H1 (cell line): ENCODE results near the gene KIFBP. TPM values are rescaled to one million over a fixed set of nuclear protein-coding genes. Genes with fewer than 3 reads are reported as not detected.
A peak's percentile ranks its signal among the peaks of the same experiment; 100 is the strongest.

Experiments used
- CTCF ChIA-PET: fragments of 300-600 bp; sonication (Branson Sonifier 250); formaldehyde crosslinking; loops from one replicate; lab custom pipeline; 2021; ENCODE audit not compliant: partially characterized antibody; lab: Charles Lee
- POLR2A ChIA-PET: fragments of 300-600 bp; sonication (Branson Sonifier 250); formaldehyde crosslinking; loops from one replicate; lab custom pipeline; 2021; ENCODE audit warnings: inconsistent platforms; ENCODE audit not compliant: partially characterized antibody; lab: Charles Lee
- DNase-seq, 2 experiments: peaks; one replicate each; pipeline versions ENCODE4 v3.0.0 to v3.0.0-alpha.2; 2010 to 2022; ENCODE audit warnings: low spot score in 2 of 2, low read depth in 1 of 2, mixed read lengths in 1 of 2
- FAIRE-seq: peaks from 2 replicates; lab custom pipeline; 2011; peaks lifted over from hg19 to GRCh38; lab: Jason Lieb, UNC
- H2AFZ ChIP-seq: 2 replicates; pipeline ENCODE4 v1.8.1; 2012; ENCODE audit warnings: low read length, inconsistent platforms
- H2AK5ac ChIP-seq: 2 replicates; pipeline ENCODE4 v1.6.1; 2013; ENCODE audit warnings: low read depth, low read length
- H2BK120ac ChIP-seq: replicated peaks from 2 replicates; pipeline ENCODE3; 2013; ENCODE audit warnings: low read depth, low read length, inconsistent platforms
- H2BK12ac ChIP-seq: 2 replicates; pipeline ENCODE4 v1.6.1; 2013; ENCODE audit warnings: low read depth, low read length
- H2BK15ac ChIP-seq: 2 replicates; pipeline ENCODE4 v1.6.1; 2013; ENCODE audit warnings: low read length
- H2BK20ac ChIP-seq: 2 replicates; pipeline ENCODE4 v1.6.1; 2013; ENCODE audit warnings: low read length
- H2BK5ac ChIP-seq: 2 replicates; pipeline ENCODE4 v1.6.1; 2013; ENCODE audit warnings: low read depth, low read length
- H3K14ac ChIP-seq: 2 replicates; pipeline ENCODE4 v1.6.1; 2013; ENCODE audit warnings: inconsistent platforms; ENCODE audit not compliant: insufficient read length
- H3K18ac ChIP-seq: 2 replicates; pipeline ENCODE4 v1.6.1; 2013; ENCODE audit warnings: low read length; ENCODE audit errors: extremely low read depth
- H3K23ac ChIP-seq: 2 replicates; pipeline ENCODE4 v1.6.1; 2013; ENCODE audit warnings: inconsistent platforms; ENCODE audit not compliant: insufficient read length
- H3K23me2 ChIP-seq: 2 replicates; pipeline ENCODE4 v1.6.1; 2013; ENCODE audit warnings: low read depth, low read length
- H3K27ac ChIP-seq: 2 replicates; pipeline ENCODE4 v1.6.1; 2011; ENCODE audit warnings: low read depth, low read length, inconsistent platforms
- H3K27me3 ChIP-seq, 4 experiments: replicated peaks in 1 of 4; 1 replicate in 1 of 4; 2 replicates in 3 of 4; pipeline versions ENCODE4 v1.6.1 to v1.8.1; 2011 to 2013; ENCODE audit warnings: low read length in 3 of 4, mild to moderate bottlenecking in 3 of 4, inconsistent platforms in 2 of 4, mixed read lengths in 2 of 4, moderate library complexity in 1 of 4; ENCODE audit not compliant: control insufficient read depth in 3 of 4, insufficient read depth in 3 of 4; ENCODE audit errors: extremely low read depth in 1 of 4
- H3K36me3 ChIP-seq, 4 experiments: 2 replicates each; pipeline versions ENCODE4 v1.6.1 to v1.8.1; 2011 to 2013; ENCODE audit warnings: mild to moderate bottlenecking in 4 of 4, low read length in 3 of 4, moderate library complexity in 2 of 4, control low read depth in 1 of 4, inconsistent platforms in 1 of 4; ENCODE audit not compliant: insufficient read depth in 4 of 4, control insufficient read depth in 2 of 4
- H3K4ac ChIP-seq: replicated peaks from 2 replicates; pipeline ENCODE3; 2013; ENCODE audit warnings: low read length, low read depth, mixed read lengths, inconsistent platforms; ENCODE audit not compliant: insufficient read length
- H3K4me1 ChIP-seq, 4 experiments: replicated peaks in 1 of 4; 1 replicate in 1 of 4; 2 replicates in 3 of 4; pipeline versions ENCODE4 v1.6.1 to v1.8.1; 2011 to 2013; ENCODE audit warnings: low read length in 3 of 4, inconsistent platforms in 2 of 4, mixed read lengths in 1 of 4; ENCODE audit not compliant: insufficient read depth in 4 of 4, control insufficient read depth in 3 of 4
- H3K4me2 ChIP-seq, 2 experiments: 2 replicates each; pipeline versions ENCODE4 v1.6.1 to v1.8.1; 2011 to 2013; ENCODE audit warnings: low read depth in 2 of 2, low read length in 2 of 2, control low read depth in 1 of 2, inconsistent platforms in 1 of 2, mild to moderate bottlenecking in 1 of 2; ENCODE audit not compliant: insufficient read depth in 1 of 2
- H3K4me3 ChIP-seq, 4 experiments: fragments of 200-600, 300-600 bp in 1 of 4; sonication (generic), shearing (Covaris generic), sonication (Bioruptor Twin) in 1 of 4; 2 replicates each; pipeline versions ENCODE4 v1.5.1 to v1.8.1; 2011 to 2016; ENCODE audit warnings: low read length in 4 of 4, low read depth in 3 of 4, control low read depth in 2 of 4, inconsistent platforms in 2 of 4, mild to moderate bottlenecking in 2 of 4, mixed read lengths in 1 of 4, moderate library complexity in 1 of 4; ENCODE audit not compliant: insufficient read depth in 2 of 4; ENCODE audit errors: extremely low read depth in 1 of 4
- H3K56ac ChIP-seq: replicated peaks from 2 replicates; pipeline ENCODE3; 2013; ENCODE audit warnings: low read depth, mild to moderate bottlenecking, mixed read lengths, low read length, inconsistent platforms; ENCODE audit not compliant: insufficient read length
- H3K79me1 ChIP-seq: 2 replicates; pipeline ENCODE4 v1.6.1; 2013; ENCODE audit warnings: low read depth, low read length, control low read depth
- H3K79me2 ChIP-seq, 2 experiments: 2 replicates each; pipeline versions ENCODE4 v1.6.1 to v1.8.1; 2012 to 2013; ENCODE audit warnings: low read length in 2 of 2, mild to moderate bottlenecking in 2 of 2, inconsistent platforms in 1 of 2; ENCODE audit not compliant: insufficient read depth in 2 of 2, control insufficient read depth in 1 of 2
- H3K9ac ChIP-seq, 4 experiments: replicated peaks in 1 of 4; 1 replicate in 1 of 4; 2 replicates in 3 of 4; pipeline versions ENCODE4 v1.6.1 to v1.8.1; 2011 to 2013; ENCODE audit warnings: low read depth in 3 of 4, low read length in 3 of 4, control low read depth in 2 of 4, mild to moderate bottlenecking in 2 of 4, moderate library complexity in 2 of 4, inconsistent platforms in 1 of 4; ENCODE audit errors: extremely low read depth in 1 of 4
- H3K9me3 ChIP-seq, 2 experiments: 2 replicates each; pipeline versions ENCODE4 v1.6.1 to v1.8.1; 2012 to 2013; ENCODE audit warnings: mild to moderate bottlenecking in 2 of 2, moderate library complexity in 2 of 2, control low read depth in 1 of 2, inconsistent platforms in 1 of 2, low read depth in 1 of 2, low read length in 1 of 2, mixed read lengths in 1 of 2; ENCODE audit not compliant: insufficient read depth in 2 of 2
- H4K20me1 ChIP-seq, 2 experiments: replicated peaks in 1 of 2; 2 replicates each; pipeline versions ENCODE3 to v1.8.1; 2011 to 2013; ENCODE audit warnings: inconsistent platforms in 2 of 2, low read length in 2 of 2, mild to moderate bottlenecking in 1 of 2; ENCODE audit not compliant: insufficient read depth in 2 of 2, control insufficient read depth in 1 of 2
- H4K5ac ChIP-seq: 2 replicates; pipeline ENCODE4 v1.6.1; 2013; ENCODE audit warnings: low read length, low read depth, mixed read lengths, inconsistent platforms; ENCODE audit not compliant: insufficient read length
- H4K8ac ChIP-seq: 2 replicates; pipeline ENCODE4 v1.8.0; 2013; ENCODE audit warnings: mild to moderate bottlenecking, moderate library complexity, low read length, inconsistent platforms; ENCODE audit not compliant: insufficient read depth; ENCODE audit errors: extremely low read depth
- H4K91ac ChIP-seq: replicated peaks from 2 replicates; pipeline ENCODE3; 2013; ENCODE audit warnings: low read length, mixed read lengths, inconsistent platforms; ENCODE audit not compliant: insufficient read length
- CBX8 ChIP-seq: fragments of 300-800, 300-1000 bp; sonication (generic); IDR thresholded peaks from 2 replicates; pipeline ENCODE4 v1.7.1; 2016; ENCODE audit warnings: low read depth, low read length, borderline replicate concordance
- FOSL1 ChIP-seq: IDR thresholded peaks from 2 replicates; pipeline ENCODE4 v1.6.1; 2011; ENCODE audit warnings: mild to moderate bottlenecking, low read depth, low read length, moderate library complexity; ENCODE audit not compliant: insufficient read depth
- HDAC2 ChIP-seq, 2 experiments: fragments of 300-600 bp in 1 of 2; sonication (generic) in 1 of 2; IDR thresholded peaks; 2 replicates each; pipeline ENCODE4 v1.6.1; 2011 to 2012; ENCODE audit warnings: low read depth in 2 of 2, low read length in 2 of 2, mild to moderate bottlenecking in 2 of 2, moderate library complexity in 2 of 2, borderline replicate concordance in 1 of 2, inconsistent platforms in 1 of 2
- POU5F1 ChIP-seq: IDR thresholded peaks from 2 replicates; pipeline ENCODE4 v1.6.1; 2011; ENCODE audit warnings: low read depth, mild to moderate bottlenecking, low read length, moderate library complexity
- SP1 ChIP-seq: IDR thresholded peaks from 2 replicates; pipeline ENCODE4 v1.6.1; 2011; ENCODE audit warnings: low read depth, low read length
- WGBS, 2 experiments: shearing (Covaris generic) in 1 of 2; methylation state at CpG; one replicate each; pipeline versions ENCODE4 v1.1.6 to v1.1.7; 2013 to 2015; ENCODE audit warnings: low lambda C conversion rate in 2 of 2, mixed read lengths in 2 of 2, inconsistent platforms in 1 of 2, low coverage in 1 of 2, missing lambda C conversion rate in 1 of 2; ENCODE audit not compliant: insufficient replicate concordance in 2 of 2, insufficient coverage in 1 of 2, insufficient read length in 1 of 2; ENCODE audit errors: extremely low coverage in 1 of 2, missing lambda C conversion rate in 1 of 2; 5-methylcytosine and 5-hydroxymethylcytosine counted together
- polyA plus RNA-seq, 7 experiments: library from polyadenylated mRNA; depleted of rRNA in 3 of 7; stranded (reverse) in 5 of 7; unstranded in 2 of 7; fragments of >200 nt in 5 of 7; fragments of 200-250 nt in 2 of 7; gene quantifications; 1 replicate in 5 of 7; 2 replicates in 1 of 7; 4 replicates in 1 of 7; pipeline versions ENCODE4 v1.2.1 to v1.2.3, GENCODE V29; 2011 to 2013; ENCODE audit warnings: missing spikeins in 2 of 7, mixed read lengths in 2 of 7
- total RNA-seq: library from RNA; stranded (reverse); fragmentation: NEBNext Ultra II Directional; extraction: Animal tissue kit (Norgen Biotek cat#: 25700); gene quantifications from 2 replicates; pipeline ENCODE4 v1.2.1, GENCODE V29; 2021
- TF ChIP-seq, protein P1 (sequence below): IDR thresholded peaks from 2 replicates; pipeline ENCODE4 v1.6.1; 2012; ENCODE audit warnings: low read length, inconsistent platforms
- TF ChIP-seq, protein P2 (sequence below), 3 experiments: IDR thresholded peaks; 1 replicate in 2 of 3; 2 replicates in 1 of 3; pipeline versions ENCODE4 v1.5.1 to v1.6.1; 2011; ENCODE audit warnings: low read length in 3 of 3, mild to moderate bottlenecking in 3 of 3, inconsistent platforms in 2 of 3, low read depth in 1 of 3, moderate library complexity in 1 of 3; ENCODE audit not compliant: insufficient read depth in 1 of 3; ENCODE audit errors: control extremely low read depth in 1 of 3

The KIFBP gene
- total and polyA plus RNA-seq, 2 of the 8 experiments (the other 6 are each of a cell fraction or from before 2014, with no cell fraction given): 17.3 to 34.6 TPM

DNA sequence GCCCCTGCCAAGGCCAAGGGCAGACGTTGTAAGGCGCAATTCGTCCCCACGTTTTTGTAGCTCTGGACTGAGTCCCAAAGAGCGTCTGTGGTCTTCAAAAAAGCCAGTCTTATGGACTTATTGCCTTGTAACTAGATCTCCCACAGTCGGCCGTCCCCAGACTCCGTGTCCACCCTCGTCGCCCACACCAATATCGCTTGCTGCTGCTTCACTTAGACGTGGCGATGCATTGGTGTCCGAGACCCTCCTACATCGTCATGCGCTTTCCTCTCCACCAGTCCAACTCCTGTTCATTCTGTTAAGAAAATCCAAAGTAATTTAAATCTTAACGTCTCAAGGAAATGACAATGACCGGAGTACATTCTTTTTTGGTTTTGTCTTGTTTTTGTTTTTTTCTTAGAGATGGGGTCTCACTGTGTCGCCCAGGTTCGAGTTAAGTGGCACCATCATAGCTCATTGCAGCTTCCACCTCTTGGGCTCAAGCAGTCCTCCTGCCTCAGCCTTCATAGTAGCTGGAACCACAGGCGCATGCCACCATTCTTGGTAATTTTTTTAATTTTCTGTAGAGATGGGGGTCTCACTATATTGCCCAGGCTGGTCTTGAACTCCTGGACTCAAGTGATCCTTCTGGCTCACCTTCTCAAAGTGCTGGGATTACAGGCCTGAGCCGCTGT, 851 bp downstream of the KIFBP start:
- Histone ChIP-seq H3K56ac (peak overlapping the region; percentile 90), H3K4ac (peak overlapping the region; percentile 97), H3K9ac (peak overlapping the region; percentile 68 to 90 (median 86)), H3K4me2 (peak overlapping the region; percentile 45 to 95), H4K5ac (no peak overlapping the region), H3K23me2 (no peaks in the 10 kb centered on the region; the same call in 1 of the 2 replicates), H2BK20ac (no peak overlapping the region), H3K27me3 (no peaks in the 10 kb centered on the region), H3K14ac (no peak overlapping the region), H3K23ac (no peak overlapping the region), H3K27ac (peak overlapping the region; percentile 67), H3K79me2 (peaks cover 13 to 54% of the 10 kb centered on the region in 2 experiments), H3K79me1 (peaks cover 7% of the 10 kb centered on the region), H2BK15ac (no peak overlapping the region), H3K36me3 (peaks cover under 1 to 9% (median 6%) of the 10 kb centered on the region in 4 experiments; a peak in 7 of 8 replicates), H2BK12ac (no peak overlapping the region), H4K8ac (peak overlapping the region; percentile 98; the same call in 1 of the 2 replicates), H2AFZ (peak overlapping the region; percentile 91), H4K91ac (peak overlapping the region; percentile 95), H2BK120ac (no peak overlapping the region), H3K4me1 (no peaks in the 10 kb centered on the region; a peak in 1 of 7 replicates), H3K18ac (peak overlapping the region; percentile 56; the same call in 1 of the 2 replicates), H3K4me3 (peak overlapping the region; percentile 51 to 99 (median 82)), H4K20me1 (peaks cover 0 to 3% of the 10 kb centered on the region in 2 experiments), H3K9me3 (no peaks in the 10 kb centered on the region), H2AK5ac (no peak overlapping the region), H2BK5ac (peak overlapping the region; percentile 91)
- FAIRE-seq: no peak
- no peak for DNase-seq
- POLR2A ChIA-PET: interaction anchor here (0.6 to 11.6 kb wide), 6 partner anchors 8 to 1232 kb away, joined by 3 to 91 read pairs (median 4); partner anchors contain the start of gene DDX21
- CTCF ChIA-PET: interaction anchor here (0.5 to 3.2 kb wide), 5 partner anchors 8 to 103 kb away, joined by 3 to 14 read pairs (median 4); no protein-coding TSS in a partner anchor
- 24% methylated on average over 22 of the region's 22 CpGs; no CpG with 5 or more reads in 1 of the 2 experiments for WGBS, 2 experiments
- TF ChIP-seq HDAC2 (IDR thresholded peaks at IDR 0.05; ENCODE audit: borderline replicate concordance in 1 of 2, low read depth in 2 of 2, low read length in 2 of 2) (no peak), POU5F1 (no peak), SP1 (no peak), FOSL1 (no peak), CBX8 (no peak)
- TF ChIP-seq, protein P1, sequence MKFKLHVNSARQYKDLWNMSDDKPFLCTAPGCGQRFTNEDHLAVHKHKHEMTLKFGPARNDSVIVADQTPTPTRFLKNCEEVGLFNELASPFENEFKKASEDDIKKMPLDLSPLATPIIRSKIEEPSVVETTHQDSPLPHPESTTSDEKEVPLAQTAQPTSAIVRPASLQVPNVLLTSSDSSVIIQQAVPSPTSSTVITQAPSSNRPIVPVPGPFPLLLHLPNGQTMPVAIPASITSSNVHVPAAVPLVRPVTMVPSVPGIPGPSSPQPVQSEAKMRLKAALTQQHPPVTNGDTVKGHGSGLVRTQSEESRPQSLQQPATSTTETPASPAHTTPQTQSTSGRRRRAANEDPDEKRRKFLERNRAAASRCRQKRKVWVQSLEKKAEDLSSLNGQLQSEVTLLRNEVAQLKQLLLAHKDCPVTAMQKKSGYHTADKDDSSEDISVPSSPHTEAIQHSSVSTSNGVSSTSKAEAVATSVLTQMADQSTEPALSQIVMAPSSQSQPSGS: no peak
- TF ChIP-seq, protein P2, sequence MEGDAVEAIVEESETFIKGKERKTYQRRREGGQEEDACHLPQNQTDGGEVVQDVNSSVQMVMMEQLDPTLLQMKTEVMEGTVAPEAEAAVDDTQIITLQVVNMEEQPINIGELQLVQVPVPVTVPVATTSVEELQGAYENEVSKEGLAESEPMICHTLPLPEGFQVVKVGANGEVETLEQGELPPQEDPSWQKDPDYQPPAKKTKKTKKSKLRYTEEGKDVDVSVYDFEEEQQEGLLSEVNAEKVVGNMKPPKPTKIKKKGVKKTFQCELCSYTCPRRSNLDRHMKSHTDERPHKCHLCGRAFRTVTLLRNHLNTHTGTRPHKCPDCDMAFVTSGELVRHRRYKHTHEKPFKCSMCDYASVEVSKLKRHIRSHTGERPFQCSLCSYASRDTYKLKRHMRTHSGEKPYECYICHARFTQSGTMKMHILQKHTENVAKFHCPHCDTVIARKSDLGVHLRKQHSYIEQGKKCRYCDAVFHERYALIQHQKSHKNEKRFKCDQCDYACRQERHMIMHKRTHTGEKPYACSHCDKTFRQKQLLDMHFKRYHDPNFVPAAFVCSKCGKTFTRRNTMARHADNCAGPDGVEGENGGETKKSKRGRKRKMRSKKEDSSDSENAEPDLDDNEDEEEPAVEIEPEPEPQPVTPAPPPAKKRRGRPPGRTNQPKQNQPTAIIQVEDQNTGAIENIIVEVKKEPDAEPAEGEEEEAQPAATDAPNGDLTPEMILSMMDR (IDR thresholded peaks at IDR 0.05; ENCODE audit: control extremely low read depth in 1 of 3, insufficient read depth in 1 of 3, low read depth in 1 of 3, low read length in 3 of 3): no peak
